Karpas-422 (cell line): Measurements from ENCODE around the gene CYSTM1. TPM values are rescaled to one million over a fixed set of nuclear protein-coding genes. Genes with fewer than 3 reads are reported as not detected.
A peak's percentile ranks its signal among the peaks of the same experiment; 100 is the strongest.

Source experiments
- DNase-seq: peaks from one replicate; pipeline ENCODE4 v3.0.0-alpha.2; 2015
- H2AFZ ChIP-seq: fragments of 200-600 bp; sonication (generic); 2 replicates; pipeline ENCODE4 v1.6.1; 2014; ENCODE audit warnings: antibody characterized with exemption, low read length, mixed read lengths
- H3K27ac ChIP-seq: fragments of 200-600 bp; sonication (generic); 2 replicates; pipeline ENCODE4 v1.5.1; 2014; ENCODE audit warnings: mild to moderate bottlenecking, low read length, moderate library complexity
- H3K27me3 ChIP-seq: fragments of 200-600 bp; sonication (generic); 2 replicates; pipeline ENCODE4 v1.6.1; 2014; ENCODE audit warnings: low read length, mixed read lengths
- H3K36me3 ChIP-seq: fragments of 200-600 bp; sonication (generic); 2 replicates; pipeline ENCODE4 v1.6.1; 2014; ENCODE audit warnings: low read length, mixed read lengths; ENCODE audit not compliant: insufficient read depth
- H3K4me1 ChIP-seq: fragments of 200-600 bp; sonication (generic); 2 replicates; pipeline ENCODE4 v1.6.1; 2014; ENCODE audit warnings: mild to moderate bottlenecking, low read length, mixed read lengths
- H3K4me2 ChIP-seq: fragments of 200-600 bp; sonication (generic); 2 replicates; pipeline ENCODE4 v1.6.1; 2014; ENCODE audit warnings: low read length, low read depth, mild to moderate bottlenecking; ENCODE audit not compliant: poor library complexity, severe bottlenecking
- H3K4me3 ChIP-seq: fragments of 200-600 bp; sonication (generic); 2 replicates; pipeline ENCODE4 v1.5.1; 2014; ENCODE audit warnings: mild to moderate bottlenecking, antibody characterized with exemption, low read length, mixed read lengths
- H3K79me2 ChIP-seq: fragments of 200-600 bp; sonication (generic); 2 replicates; pipeline ENCODE4 v1.6.1; 2014; ENCODE audit warnings: mild to moderate bottlenecking, low read length, mixed read lengths
- H3K9ac ChIP-seq: fragments of 200-600 bp; sonication (generic); 2 replicates; pipeline ENCODE4 v1.6.0; 2014; ENCODE audit warnings: low read length
- H3K9me2 ChIP-seq: fragments of 200-600 bp; sonication (generic), shearing (Covaris generic); replicated peaks from 2 replicates; pipeline ENCODE4 v1.6.0; 2014; ENCODE audit warnings: mild to moderate bottlenecking, low read length, moderate library complexity; ENCODE audit not compliant: insufficient read depth
- H3K9me3 ChIP-seq: fragments of 300-700, 200-600 bp; sonication (generic); 2 replicates; pipeline ENCODE4 v1.6.1; 2014; ENCODE audit warnings: low read length, mixed read lengths
- H4K20me1 ChIP-seq: fragments of 200-600 bp; sonication (generic); 2 replicates; pipeline ENCODE4 v1.6.1; 2014; ENCODE audit warnings: mild to moderate bottlenecking, antibody characterized with exemption, low read length, low read depth; ENCODE audit not compliant: insufficient read depth
- total RNA-seq: library from RNA; depleted of rRNA; stranded (reverse); fragments of >200 nt; shearing (Covaris generic); gene quantifications from 2 replicates; pipeline ENCODE4 v1.2.3, GENCODE V29; 2014; ENCODE audit warnings: low replicate concordance; rRNA removed

Gene CYSTM1
- total RNA-seq, 1 experiment from 2014 or later, result 28.5 TPM

DNA sequence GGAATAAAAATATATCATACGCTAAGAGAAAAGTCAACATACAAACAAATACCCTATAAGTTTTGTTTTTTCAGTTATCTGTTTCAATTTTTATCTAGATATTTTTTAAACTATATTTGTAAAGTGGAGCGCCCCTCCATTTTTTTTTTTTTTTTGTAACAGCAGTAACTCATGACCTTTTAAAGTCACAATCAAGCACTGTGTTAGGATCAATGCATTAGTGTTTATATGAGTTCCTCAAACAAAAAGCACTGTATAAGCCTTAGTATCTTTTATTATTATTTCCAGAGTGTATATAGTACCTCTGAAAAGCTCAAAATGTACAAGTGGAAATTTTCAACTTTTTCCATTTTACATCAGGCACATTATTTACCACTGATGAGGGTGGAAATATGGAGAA, 107.3 kb downstream of the CYSTM1 start:
- Histone ChIP-seq H3K9ac (no peak overlapping the region), H3K4me2 (no peak overlapping the region), H3K4me3 (no peak overlapping the region), H3K79me2 (peaks cover 58% of the 10 kb centered on the region), H3K36me3 (no peaks in the 10 kb centered on the region), H2AFZ (no peak overlapping the region), H3K27ac (no peak overlapping the region), H4K20me1 (no peaks in the 10 kb centered on the region), H3K9me2 (no peaks in the 10 kb centered on the region), H3K4me1 (peaks cover 29% of the 10 kb centered on the region), H3K9me3 (no peaks in the 10 kb centered on the region), H3K27me3 (no peaks in the 10 kb centered on the region)
- DNase-seq, result no peak

DNA sequence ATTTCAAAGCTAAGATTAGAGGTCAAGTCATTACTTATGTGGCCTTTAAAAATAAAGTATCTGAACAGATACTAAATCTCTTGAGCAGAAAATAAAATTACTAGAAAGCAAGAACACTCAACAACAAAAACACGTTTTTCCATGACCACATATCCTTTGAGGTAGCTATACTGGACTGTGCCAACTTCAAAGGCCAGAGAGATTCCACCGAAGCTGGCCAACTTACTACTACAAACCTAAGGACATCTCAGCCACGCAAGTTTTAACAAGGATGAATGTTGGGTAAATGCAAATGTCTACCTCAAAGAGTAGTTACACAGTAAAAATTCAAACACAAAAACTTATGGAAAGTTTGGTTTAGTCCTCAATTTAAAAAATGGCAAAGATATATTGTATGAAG, 109.0 kb downstream of the CYSTM1 start:
- no peak overlapping the region for H2AFZ ChIP-seq
- no peaks in the 10 kb centered on the region for H3K9me2 ChIP-seq
- no peak for DNase-seq
- no peaks in the 10 kb centered on the region for H3K36me3 ChIP-seq
- no peaks in the 10 kb centered on the region for H3K9me3 ChIP-seq
- H3K4me3 ChIP-seq, result no peak overlapping the region
- H3K79me2 ChIP-seq, result peaks cover 69% of the 10 kb centered on the region
- H3K4me2 ChIP-seq, result peak overlapping the region; percentile 58
- peak overlapping the region; percentile 58; the same call in 1 of the 2 replicates for H3K27ac ChIP-seq
- no peaks in the 10 kb centered on the region for H3K27me3 ChIP-seq
- H3K4me1 ChIP-seq, result peaks cover 36% of the 10 kb centered on the region
- no peak overlapping the region for H3K9ac ChIP-seq
- H4K20me1 ChIP-seq, result no peaks in the 10 kb centered on the region

DNA sequence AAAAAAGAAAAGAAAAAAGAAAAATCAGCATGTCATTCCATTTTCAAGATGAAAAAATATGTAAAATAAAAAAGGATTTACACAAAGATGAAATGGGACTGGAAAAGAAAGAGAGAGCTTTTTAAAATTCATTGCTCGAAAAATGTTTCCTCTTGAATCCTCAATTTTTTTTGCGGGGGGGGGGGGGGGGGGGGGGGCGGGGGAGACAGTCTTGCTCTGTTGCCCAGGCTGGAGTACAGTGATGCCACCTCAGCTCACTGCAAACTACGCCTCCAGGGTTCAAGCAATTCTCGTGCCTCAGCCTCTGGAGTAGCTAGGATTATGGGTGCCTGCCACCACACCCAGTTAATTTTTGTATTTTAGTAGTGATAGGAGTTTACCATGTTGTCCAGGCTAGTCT, 111.4 kb downstream of the CYSTM1 start:
- Histone ChIP-seq H3K27me3 (no peaks in the 10 kb centered on the region), H3K9me3 (no peaks in the 10 kb centered on the region), H3K4me1 (peaks cover 36% of the 10 kb centered on the region), H4K20me1 (no peaks in the 10 kb centered on the region), H3K9ac (no peak overlapping the region), H2AFZ (no peak overlapping the region), H3K79me2 (peaks cover 91% of the 10 kb centered on the region), H3K4me3 (no peak overlapping the region), H3K36me3 (no peaks in the 10 kb centered on the region), H3K9me2 (no peaks in the 10 kb centered on the region), H3K27ac (no peak overlapping the region), H3K4me2 (no peak overlapping the region)
- no peak for DNase-seq

DNA sequence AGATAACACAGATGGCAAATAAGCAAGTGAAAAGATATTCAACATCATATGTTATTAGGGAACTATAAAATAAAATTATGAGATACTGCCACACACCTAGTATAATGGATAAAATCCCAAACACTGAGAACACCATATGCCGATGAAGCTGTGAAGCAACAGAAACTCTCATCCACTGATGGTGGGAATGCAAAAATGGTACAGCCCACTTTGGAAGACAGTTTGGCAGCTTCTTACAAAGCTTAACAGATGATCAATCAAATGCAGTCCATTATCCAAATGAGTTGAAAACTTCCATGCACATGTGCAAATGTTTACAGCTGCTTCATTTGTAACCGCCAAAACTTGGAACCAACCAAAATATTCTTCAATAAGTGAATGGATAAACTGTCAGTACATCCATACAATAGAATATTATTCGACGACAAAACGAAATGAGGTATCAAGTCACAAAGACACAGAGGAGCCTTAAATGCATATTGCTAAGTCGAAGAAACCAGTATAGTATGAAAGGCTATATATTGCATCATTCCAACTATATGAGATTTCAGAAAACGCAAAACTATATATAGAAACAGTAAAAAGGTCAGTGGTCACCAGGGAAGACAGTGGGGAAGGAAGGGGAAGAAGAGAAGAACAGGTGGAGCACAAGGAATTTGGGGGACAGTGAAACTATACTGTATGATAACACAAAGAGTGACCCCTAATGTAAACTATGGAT, 113.0 kb downstream of the CYSTM1 start:
- no peak overlapping the region for H3K27ac ChIP-seq
- no peak for DNase-seq
- no peak overlapping the region for H2AFZ ChIP-seq
- H3K27me3 ChIP-seq, result no peaks in the 10 kb centered on the region
- no peak overlapping the region for H3K4me2 ChIP-seq
- H3K4me3 ChIP-seq, result no peak overlapping the region
- H3K9me2 ChIP-seq, result no peaks in the 10 kb centered on the region
- H3K9me3 ChIP-seq, result no peaks in the 10 kb centered on the region
- H3K36me3 ChIP-seq, result no peaks in the 10 kb centered on the region
- H3K4me1 ChIP-seq, result peaks cover 35% of the 10 kb centered on the region
- H3K9ac ChIP-seq, result no peak overlapping the region
- peaks cover 94% of the 10 kb centered on the region for H3K79me2 ChIP-seq
- H4K20me1 ChIP-seq, result no peaks in the 10 kb centered on the region

DNA sequence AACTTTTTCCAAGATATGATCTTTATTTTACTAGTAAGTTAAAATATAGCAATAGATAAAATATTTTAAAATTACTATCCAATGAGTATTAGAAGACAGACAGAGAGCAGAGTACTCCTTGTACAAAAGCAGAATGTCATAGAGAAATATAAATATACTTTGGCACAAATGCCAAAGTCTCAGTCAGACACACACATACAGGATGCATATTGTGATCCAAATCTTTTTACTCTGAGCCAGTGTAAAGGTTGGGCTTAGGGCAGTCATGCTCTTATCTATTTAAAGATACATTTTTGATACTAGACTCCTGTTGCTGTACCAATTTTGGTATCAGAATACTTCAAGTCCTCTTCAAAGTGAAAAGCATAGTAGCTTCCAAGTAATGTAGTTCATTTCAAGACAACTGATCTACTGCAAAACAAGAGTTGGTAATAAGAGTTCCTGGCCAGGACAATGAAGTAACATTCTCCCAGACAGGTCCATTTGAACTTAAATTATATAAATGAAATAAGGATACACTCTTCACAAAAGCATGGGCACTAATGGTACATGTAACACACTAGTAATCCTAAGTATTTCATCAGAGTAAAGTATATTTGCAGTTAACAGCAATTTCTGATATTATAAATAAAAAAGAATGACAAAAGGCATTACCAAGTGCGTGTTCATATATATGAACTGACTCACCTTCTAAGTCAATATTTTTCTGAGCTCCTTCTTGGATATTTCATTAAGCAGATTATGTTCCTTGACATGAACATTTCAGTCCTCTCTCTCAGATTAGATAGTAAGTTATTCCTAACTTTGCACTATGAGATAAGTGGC, 117.4 kb downstream of the CYSTM1 start:
- Histone ChIP-seq H3K27me3 (no peaks in the 10 kb centered on the region), H2AFZ (no peak overlapping the region), H4K20me1 (peaks cover 4% of the 10 kb centered on the region; the same call in 1 of the 2 replicates), H3K4me2 (no peak overlapping the region), H3K9me2 (no peaks in the 10 kb centered on the region), H3K79me2 (peaks cover 100% of the 10 kb centered on the region), H3K4me3 (no peak overlapping the region), H3K9me3 (no peaks in the 10 kb centered on the region), H3K4me1 (peaks cover 44% of the 10 kb centered on the region), H3K9ac (no peak overlapping the region), H3K27ac (no peak overlapping the region), H3K36me3 (no peaks in the 10 kb centered on the region)
- no peak for DNase-seq

Other genes with a start within 250 kb of the CYSTM1 start
- not detected in 2 replicates for gene NRG2, start 131.9 kb upstream of the CYSTM1 start, total RNA-seq
- gene PURA, start 61.1 kb upstream of the CYSTM1 start, total RNA-seq, result 5.5 and 7.2 TPM in 2 replicates
- 2.5 and 3.9 TPM in 2 replicates for gene IGIP, start 49.3 kb upstream of the CYSTM1 start, total RNA-seq
- 28.2 and 49.8 TPM in 2 replicates for gene PFDN1, start 127.9 kb downstream of the CYSTM1 start, total RNA-seq
- gene HBEGF, start 171.4 kb downstream of the CYSTM1 start, total RNA-seq, result 1.3 and 1.8 TPM in 2 replicates
- gene SLC4A9, start 185.0 kb downstream of the CYSTM1 start, total RNA-seq, result not detected in 2 replicates
- gene ANKHD1, start 226.6 kb downstream of the CYSTM1 start, total RNA-seq, result 110 and 119 TPM in 2 replicates